ENCODE data around the gene SLC8A2.

SLC8A2 gene

DNA sequence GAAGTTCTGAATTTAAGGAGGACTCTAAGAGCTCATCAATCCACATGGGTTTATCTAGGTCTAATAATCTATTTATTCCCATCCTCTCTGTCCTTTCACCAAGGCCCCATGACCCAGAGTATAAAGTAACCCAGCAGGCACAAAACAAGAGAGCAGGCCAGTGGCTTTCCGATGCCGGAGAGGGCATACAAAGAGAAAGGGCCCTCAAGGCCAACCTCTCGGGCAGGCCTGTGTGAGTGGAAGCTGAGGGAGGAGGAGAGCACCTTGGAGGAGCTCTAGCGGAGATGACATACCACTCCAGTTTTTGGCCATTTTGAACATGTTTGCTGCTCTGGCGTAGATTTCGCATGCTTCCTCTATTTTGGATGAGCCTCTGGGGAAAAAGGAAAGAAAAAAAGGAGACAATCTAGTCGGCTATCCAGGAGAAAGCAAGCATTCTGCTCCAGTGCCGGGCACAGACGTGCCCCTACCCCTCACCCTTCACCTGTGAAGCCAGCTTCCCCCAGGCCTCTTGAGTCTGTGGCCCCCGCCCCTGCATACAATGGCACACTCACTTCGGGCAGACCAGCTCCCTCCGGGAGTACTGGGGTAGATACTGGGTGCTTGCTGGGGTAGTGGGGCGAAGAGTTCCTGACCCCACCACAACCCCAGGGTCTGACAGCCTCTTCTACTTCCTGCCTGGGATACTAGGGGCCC is 31.6 kb upstream of the SLC8A2 start:
- H3K4me1 ChIP-seq (ENCODE audit: insufficient read depth, insufficient read length): peaks cover 10% of the 10 kb centered on the region
- no peaks in the 10 kb centered on the region for H3K27me3 ChIP-seq (ENCODE audit: insufficient read depth, insufficient read length)
- H3K9ac ChIP-seq (ENCODE audit: insufficient read length, low read depth): no peak overlapping the region
- no peaks in the 10 kb centered on the region for H3K9me3 ChIP-seq (ENCODE audit: insufficient read depth, low read length)
- no peak for DNase-seq (ENCODE audit: low read depth, low spot score)
- TF ChIP-seq ZNF274 (IDR thresholded peaks at IDR 0.05; ENCODE audit: low read depth, low read length) (no peak), YY1 (IDR thresholded peaks at IDR 0.05; ENCODE audit: insufficient read depth, insufficient read length) (no peak), SUZ12 (IDR thresholded peaks at IDR 0.05; ENCODE audit: extremely low read depth, insufficient read depth, insufficient read length) (no peak)
- no peak overlapping the region for H3K4me3 ChIP-seq (ENCODE audit: insufficient read length, low read depth)
- H3K36me3 ChIP-seq (ENCODE audit: insufficient read depth, insufficient read length, low read length): peaks cover 68% of the 10 kb centered on the region

DNA sequence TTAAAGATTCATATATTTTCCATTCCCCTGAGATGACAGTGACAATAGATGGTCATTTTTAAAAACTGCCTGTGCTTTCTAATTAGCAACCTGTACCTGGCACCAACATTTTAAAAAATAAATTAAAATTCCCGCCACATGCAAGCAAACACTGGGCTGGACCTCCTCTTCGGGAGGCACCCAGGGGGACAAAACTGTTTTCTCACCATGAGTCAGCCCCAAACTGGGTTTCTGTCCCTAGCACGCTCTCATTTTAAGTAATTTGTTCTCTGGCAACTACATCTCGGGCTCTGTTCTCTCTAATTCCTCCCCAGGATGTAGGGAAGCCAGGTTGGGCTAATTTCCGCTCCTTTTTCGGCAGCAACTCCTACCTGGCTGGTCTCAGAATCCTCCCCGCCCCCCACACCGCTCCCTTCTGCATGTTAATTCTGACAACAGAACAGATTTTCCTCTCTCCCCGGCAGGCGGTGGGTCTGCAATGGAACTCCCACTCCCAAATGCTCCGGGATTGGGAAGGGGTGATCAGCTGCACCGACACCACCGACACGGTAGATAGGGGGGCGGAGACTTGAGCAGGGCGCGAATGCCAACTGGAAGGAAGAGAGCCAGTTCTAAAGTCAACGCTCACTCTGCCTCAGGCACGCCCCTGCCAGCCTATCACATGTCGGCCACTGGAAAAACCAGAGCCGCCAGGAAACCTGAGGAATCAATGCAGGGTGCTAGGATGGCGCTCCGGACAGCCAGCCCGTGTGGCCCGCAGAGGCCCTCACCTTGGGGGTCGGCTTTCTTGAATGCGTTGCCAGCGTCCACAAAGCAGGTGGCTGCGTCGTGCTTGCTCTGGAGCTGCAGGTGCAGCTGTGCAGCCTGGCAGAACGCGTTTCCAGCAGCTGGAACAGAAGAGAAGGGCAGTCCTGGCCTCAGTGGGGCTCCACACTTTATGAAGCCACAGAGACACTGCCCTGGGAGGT is 28.5 kb upstream of the SLC8A2 start:
- H3K9ac ChIP-seq (ENCODE audit: insufficient read length, low read depth): no peak overlapping the region
- H3K9me3 ChIP-seq (ENCODE audit: insufficient read depth, low read length): no peaks in the 10 kb centered on the region
- DNase-seq (ENCODE audit: low read depth, low spot score): no peak
- H3K36me3 ChIP-seq (ENCODE audit: insufficient read depth, insufficient read length, low read length): peaks cover 79% of the 10 kb centered on the region
- H3K27me3 ChIP-seq (ENCODE audit: insufficient read depth, insufficient read length): no peaks in the 10 kb centered on the region
- peaks cover 6% of the 10 kb centered on the region for H3K4me1 ChIP-seq (ENCODE audit: insufficient read depth, insufficient read length)
- H3K4me3 ChIP-seq (ENCODE audit: insufficient read length, low read depth): no peak overlapping the region
- TF ChIP-seq ZNF274 (IDR thresholded peaks at IDR 0.05; ENCODE audit: low read depth, low read length): no peak
- TF ChIP-seq YY1 (IDR thresholded peaks at IDR 0.05; ENCODE audit: insufficient read depth, insufficient read length): no peak
- no peak for TF ChIP-seq SUZ12 (IDR thresholded peaks at IDR 0.05; ENCODE audit: extremely low read depth, insufficient read depth, insufficient read length)

DNA sequence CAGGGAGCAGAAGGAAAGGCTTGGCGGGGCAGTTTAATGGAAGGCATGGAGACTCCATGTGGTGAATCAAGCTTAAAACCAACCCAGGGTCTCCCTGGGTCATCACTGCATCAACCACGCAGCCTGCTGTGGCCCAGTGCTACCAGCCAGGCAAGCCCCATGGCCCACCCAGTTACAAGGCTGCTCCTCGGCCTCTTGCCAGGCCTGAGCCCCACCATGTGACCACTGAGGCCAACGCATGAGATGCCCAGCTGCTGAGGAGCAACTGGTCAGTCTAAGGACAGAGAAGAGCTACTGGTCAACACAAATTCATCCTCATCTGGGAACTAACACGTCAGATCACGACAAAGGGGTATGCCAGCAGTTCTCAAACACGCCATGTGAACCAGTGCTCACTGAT is 27.7 kb upstream of the SLC8A2 start:
- Histone ChIP-seq H3K4me1 (ENCODE audit: insufficient read depth, insufficient read length) (peaks cover 6% of the 10 kb centered on the region), H3K9me3 (ENCODE audit: insufficient read depth, low read length) (no peaks in the 10 kb centered on the region), H3K9ac (ENCODE audit: insufficient read length, low read depth) (no peak overlapping the region), H3K36me3 (ENCODE audit: insufficient read depth, insufficient read length, low read length) (peaks cover 78% of the 10 kb centered on the region), H3K4me3 (ENCODE audit: insufficient read length, low read depth) (no peak overlapping the region), H3K27me3 (ENCODE audit: insufficient read depth, insufficient read length) (no peaks in the 10 kb centered on the region)
- no peak for DNase-seq (ENCODE audit: low read depth, low spot score)
- TF ChIP-seq SUZ12 (IDR thresholded peaks at IDR 0.05; ENCODE audit: extremely low read depth, insufficient read depth, insufficient read length) (no peak), ZNF274 (IDR thresholded peaks at IDR 0.05; ENCODE audit: low read depth, low read length) (no peak), YY1 (IDR thresholded peaks at IDR 0.05; ENCODE audit: insufficient read depth, insufficient read length) (no peak)

DNA sequence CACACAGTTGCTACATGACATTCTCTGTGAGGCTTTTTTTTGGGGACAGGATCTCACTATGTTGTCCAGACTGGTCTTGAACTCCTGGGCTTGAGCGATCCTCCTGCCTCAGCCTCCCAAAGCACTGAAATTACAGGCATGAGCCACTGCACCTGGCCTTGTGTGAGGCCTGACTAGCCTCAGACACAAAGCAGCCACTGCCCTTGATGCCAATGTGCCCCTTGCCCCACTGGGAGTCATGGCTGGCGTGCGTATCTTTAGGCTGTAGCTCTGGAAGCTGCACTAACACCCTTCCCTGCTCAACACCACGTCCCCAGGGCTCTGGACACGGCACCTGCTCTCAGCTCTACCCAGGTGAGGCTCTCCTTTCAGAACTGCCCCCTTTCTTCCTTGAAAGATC is 26.9 kb upstream of the SLC8A2 start:
- Histone ChIP-seq H3K4me3 (ENCODE audit: insufficient read length, low read depth) (no peak overlapping the region), H3K36me3 (ENCODE audit: insufficient read depth, insufficient read length, low read length) (peaks cover 80% of the 10 kb centered on the region), H3K9me3 (ENCODE audit: insufficient read depth, low read length) (no peaks in the 10 kb centered on the region), H3K27me3 (ENCODE audit: insufficient read depth, insufficient read length) (no peaks in the 10 kb centered on the region), H3K4me1 (ENCODE audit: insufficient read depth, insufficient read length) (peaks cover 8% of the 10 kb centered on the region), H3K9ac (ENCODE audit: insufficient read length, low read depth) (no peak overlapping the region)
- no peak for TF ChIP-seq YY1 (IDR thresholded peaks at IDR 0.05; ENCODE audit: insufficient read depth, insufficient read length)
- TF ChIP-seq SUZ12 (IDR thresholded peaks at IDR 0.05; ENCODE audit: extremely low read depth, insufficient read depth, insufficient read length): no peak
- TF ChIP-seq ZNF274 (IDR thresholded peaks at IDR 0.05; ENCODE audit: low read depth, low read length): no peak
- no peak for DNase-seq (ENCODE audit: low read depth, low spot score)

DNA sequence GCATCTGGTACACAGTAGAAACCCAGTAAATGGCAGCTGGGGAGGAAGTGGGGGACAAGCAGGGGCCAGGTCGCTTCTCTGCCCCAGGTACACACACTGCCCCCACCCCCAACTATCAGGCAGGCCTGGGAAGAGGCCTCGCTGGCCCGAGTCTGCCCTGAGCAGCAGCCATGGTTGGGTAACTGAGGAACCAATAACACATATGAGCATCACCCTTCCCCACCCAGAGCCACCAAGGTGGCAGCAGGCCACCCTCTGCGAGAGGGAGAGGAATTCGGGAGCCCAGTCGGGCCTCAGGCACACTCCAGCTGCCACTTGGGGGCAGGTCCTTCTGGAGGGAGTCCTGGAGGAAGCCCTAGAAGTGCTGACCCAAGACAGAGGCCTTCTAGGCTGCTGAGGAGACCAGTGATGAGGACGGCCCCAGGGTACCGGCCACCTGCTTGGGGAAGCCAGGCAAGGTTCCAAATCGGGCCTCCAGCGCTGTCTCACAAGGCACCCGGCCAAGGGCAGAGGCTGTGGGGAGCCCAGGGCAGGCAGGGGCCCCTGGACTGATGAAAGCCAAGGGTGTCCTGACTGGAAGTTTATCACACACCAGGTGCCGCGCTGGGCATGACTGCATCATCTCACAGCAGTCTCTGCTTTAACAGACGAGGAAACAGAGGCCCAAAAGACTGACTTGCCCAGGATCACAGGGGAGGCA is 26.3 kb upstream of the SLC8A2 start:
- Histone ChIP-seq H3K4me1 (ENCODE audit: insufficient read depth, insufficient read length) (peaks cover 13% of the 10 kb centered on the region), H3K9ac (ENCODE audit: insufficient read length, low read depth) (no peak overlapping the region), H3K9me3 (ENCODE audit: insufficient read depth, low read length) (no peaks in the 10 kb centered on the region), H3K36me3 (ENCODE audit: insufficient read depth, insufficient read length, low read length) (peaks cover 79% of the 10 kb centered on the region), H3K27me3 (ENCODE audit: insufficient read depth, insufficient read length) (no peaks in the 10 kb centered on the region), H3K4me3 (ENCODE audit: insufficient read length, low read depth) (no peak overlapping the region)
- TF ChIP-seq ZNF274 (IDR thresholded peaks at IDR 0.05; ENCODE audit: low read depth, low read length): no peak
- TF ChIP-seq SUZ12 (IDR thresholded peaks at IDR 0.05; ENCODE audit: extremely low read depth, insufficient read depth, insufficient read length): no peak
- no peak for TF ChIP-seq YY1 (IDR thresholded peaks at IDR 0.05; ENCODE audit: insufficient read depth, insufficient read length)
- no peak for DNase-seq (ENCODE audit: low read depth, low spot score)

DNA sequence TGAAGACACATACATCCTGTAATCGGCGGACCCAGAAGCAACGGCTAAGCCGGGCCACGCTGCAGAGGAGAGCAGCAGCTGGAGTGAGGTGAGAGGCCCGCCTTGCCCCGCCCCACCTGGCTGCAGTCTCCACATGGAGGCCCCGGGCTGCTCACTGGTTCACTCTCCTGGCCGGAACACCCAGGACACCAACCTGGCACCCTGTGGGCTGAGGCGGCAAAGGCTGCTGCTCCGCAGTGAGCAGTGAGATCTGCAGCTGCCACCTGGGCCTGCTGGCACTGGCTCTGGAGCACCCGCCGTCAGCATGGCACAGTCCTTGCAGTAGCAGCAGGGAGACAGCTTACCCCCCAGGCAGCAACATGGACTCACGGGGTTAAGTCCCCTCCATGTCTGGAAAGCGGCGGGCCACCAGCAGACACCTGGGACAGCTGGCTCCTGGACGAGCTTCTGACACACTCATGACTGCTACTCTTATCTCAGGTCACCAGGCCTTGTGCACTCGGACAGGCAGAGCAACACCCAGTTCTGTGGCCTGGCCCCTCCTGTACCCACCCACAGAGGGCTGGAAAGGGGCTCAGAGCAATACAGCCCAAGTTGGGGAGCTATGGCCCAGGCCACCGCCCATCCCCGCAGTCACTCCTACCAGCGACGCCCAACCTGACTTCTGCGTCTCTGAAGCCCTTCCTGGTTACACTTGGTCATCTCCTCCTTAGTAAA is 25.5 kb upstream of the SLC8A2 start:
- no peak for DNase-seq (ENCODE audit: low read depth, low spot score)
- Histone ChIP-seq H3K4me1 (ENCODE audit: insufficient read depth, insufficient read length) (peaks cover 13% of the 10 kb centered on the region), H3K27me3 (ENCODE audit: insufficient read depth, insufficient read length) (no peaks in the 10 kb centered on the region), H3K36me3 (ENCODE audit: insufficient read depth, insufficient read length, low read length) (peaks cover 79% of the 10 kb centered on the region), H3K9ac (ENCODE audit: insufficient read length, low read depth) (no peak overlapping the region), H3K9me3 (ENCODE audit: insufficient read depth, low read length) (no peaks in the 10 kb centered on the region), H3K4me3 (ENCODE audit: insufficient read length, low read depth) (no peak overlapping the region)
- no peak for TF ChIP-seq SUZ12 (IDR thresholded peaks at IDR 0.05; ENCODE audit: extremely low read depth, insufficient read depth, insufficient read length)
- no peak for TF ChIP-seq YY1 (IDR thresholded peaks at IDR 0.05; ENCODE audit: insufficient read depth, insufficient read length)
- no peak for TF ChIP-seq ZNF274 (IDR thresholded peaks at IDR 0.05; ENCODE audit: low read depth, low read length)

All from NT2/D1 (cell line).